GM18526 (cell line): Measurements from ENCODE around the gene FAM107A.

ENCODE experiments used
- POLR2A ChIP-seq: IDR thresholded peaks from 3 replicates; pipeline ENCODE4 v1.6.1; 2011; ENCODE audit not compliant: insufficient read length; ENCODE audit errors: extremely low read depth

Gene FAM107A

GRCh38 chr3:58603606-58604005 lies 26.4 kb upstream of the FAM107A start:
- TF ChIP-seq POLR2A: no peak

- no peak for TF ChIP-seq POLR2A
Observed at GRCh38 chr3:58597770-58598310, 20.6 kb upstream of the FAM107A start.

GRCh38 chr3:58596834-58597518 lies 19.8 kb upstream of the FAM107A start:
- TF ChIP-seq POLR2A: no peak

- TF ChIP-seq POLR2A: no peak
Observed at GRCh38 chr3:58594117-58594516, 16.9 kb upstream of the FAM107A start.

- TF ChIP-seq POLR2A: no peak
Observed at GRCh38 chr3:58591517-58592510, 14.6 kb upstream of the FAM107A start.

GRCh38 chr3:58588030-58588614 lies 10.9 kb upstream of the FAM107A start:
- TF ChIP-seq POLR2A: no peak

- TF ChIP-seq POLR2A: no peak
Observed at GRCh38 chr3:58586776-58587192, 9.6 kb upstream of the FAM107A start.

- TF ChIP-seq POLR2A: no peak
Observed at GRCh38 chr3:58585994-58586393, 8.8 kb upstream of the FAM107A start.

GRCh38 chr3:58585005-58585786 lies 8.0 kb upstream of the FAM107A start:
- TF ChIP-seq POLR2A: no peak

GRCh38 chr3:58584690-58585004 lies 7.5 kb upstream of the FAM107A start:
- TF ChIP-seq POLR2A: no peak

- no peak for TF ChIP-seq POLR2A
Observed at GRCh38 chr3:58581328-58582091, 4.3 kb upstream of the FAM107A start.

GRCh38 chr3:58580826-58581327 lies 3.7 kb upstream of the FAM107A start:
- no peak for TF ChIP-seq POLR2A

GRCh38 chr3:58578873-58579272 lies 1.7 kb upstream of the FAM107A start:
- no peak for TF ChIP-seq POLR2A

GRCh38 chr3:58576716-58577115 lies 475 bp downstream of the FAM107A start:
- TF ChIP-seq POLR2A: no peak
